Activated CD8-positive, alpha-beta memory T cell treated with anti-CD3 and anti-CD28 coated beads, Interleukin-2, amount 50 U/mL, for 24 hours (primary cell): ENCODE results near the gene SMAD6.

Experiments
- DNase-seq: peaks from one replicate; pipeline ENCODE4 v3.0.0-alpha.2; 2020; ENCODE audit errors: extremely low read depth

Gene SMAD6

GRCh38 chr15:66702035-66702786 is at the start of gene SMAD6:
TSS of gene SMAD6 (plus strand) at chr15:66702236. CDS start at chr15:66703259, 1,023 bp downstream.
- peak; percentile 37 for DNase-seq

- no peak for DNase-seq
Measured at GRCh38 chr15:66652806-66653205, 49.2 kb upstream of the SMAD6 start.

- no peak for DNase-seq
Measured at GRCh38 chr15:66653398-66653797, 48.6 kb upstream of the SMAD6 start.

GRCh38 chr15:66653852-66654251 is 48.2 kb upstream of the SMAD6 start:
- no peak for DNase-seq

- no peak for DNase-seq
Measured at GRCh38 chr15:66654361-66654738, 47.7 kb upstream of the SMAD6 start.

GRCh38 chr15:66654739-66655375 is 47.2 kb upstream of the SMAD6 start:
- DNase-seq = no peak

- DNase-seq = no peak
Measured at GRCh38 chr15:66655511-66655910, 46.5 kb upstream of the SMAD6 start.

GRCh38 chr15:66655997-66656396 is 46.0 kb upstream of the SMAD6 start:
- DNase-seq = no peak

GRCh38 chr15:66657185-66658020 is 44.6 kb upstream of the SMAD6 start:
- DNase-seq = no peak

- DNase-seq = no peak
Measured at GRCh38 chr15:66658044-66658443, 44.0 kb upstream of the SMAD6 start.

GRCh38 chr15:66658855-66659254 is 43.2 kb upstream of the SMAD6 start:
- no peak for DNase-seq

- DNase-seq = no peak
Measured at GRCh38 chr15:66659384-66659783, 42.7 kb upstream of the SMAD6 start.

GRCh38 chr15:66661432-66662096 is 40.5 kb upstream of the SMAD6 start:
- no peak for DNase-seq

GRCh38 chr15:66662522-66662921 is 39.5 kb upstream of the SMAD6 start:
- no peak for DNase-seq

GRCh38 chr15:66663664-66664063 is 38.4 kb upstream of the SMAD6 start:
- no peak for DNase-seq

- no peak for DNase-seq
Measured at GRCh38 chr15:66670175-66670574, 31.9 kb upstream of the SMAD6 start.

- no peak for DNase-seq
Measured at GRCh38 chr15:66670762-66671580, 31.1 kb upstream of the SMAD6 start.

- no peak for DNase-seq
Measured at GRCh38 chr15:66672867-66673266, 29.2 kb upstream of the SMAD6 start.

GRCh38 chr15:66673410-66674322 is 28.4 kb upstream of the SMAD6 start:
- DNase-seq = peak; percentile 8

- no peak for DNase-seq
Measured at GRCh38 chr15:66674756-66675155, 27.3 kb upstream of the SMAD6 start.
